Stomach (tissue), 9 donors: ENCODE data around the gene OASL. TPM values are rescaled to one million over a fixed set of nuclear protein-coding genes. Genes with fewer than 3 reads are reported as not detected.

Experiments used
- DNase-seq, 2 donors: peaks; one replicate each; pipeline versions ENCODE4 v3.0.0 to v3.0.0-alpha.2; 2013 to 2019
- H3K27ac ChIP-seq, 5 donors: fragments of 200-600 bp in 4 of 5; sonication (generic) in 4 of 5; one replicate each; pipeline ENCODE4 v1.5.1; 2013 to 2019; ENCODE audit warnings: mild to moderate bottlenecking in 1 of 5, moderate library complexity in 1 of 5
- H3K27me3 ChIP-seq, 3 donors: fragments of 200-600 bp; sonication (generic); one replicate each; pipeline ENCODE4 v1.5.1; 2017 to 2019; ENCODE audit warnings: mixed run types in 1 of 3
- H3K36me3 ChIP-seq, 4 donors: fragments of 200-600 bp; sonication (generic); 1 replicate in 3 of 4; 2 replicates in 1 of 4; pipeline ENCODE4 v1.5.1; 2016 to 2019
- H3K4me1 ChIP-seq, 4 donors: fragments of 200-600 bp; sonication (generic); one replicate each; pipeline ENCODE4 v1.5.1; 2016 to 2019
- H3K4me3 ChIP-seq, 4 donors: fragments of 200-600 bp; sonication (generic) in 3 of 4; one replicate each; pipeline ENCODE4 v1.5.1; 2016 to 2019; ENCODE audit warnings: mild to moderate bottlenecking in 1 of 4
- H3K9me3 ChIP-seq, 4 donors: fragments of 200-600 bp; sonication (generic); one replicate each; pipeline ENCODE4 v1.5.1; 2016 to 2019
- CTCF ChIP-seq, 7 experiments: fragments of 450-650 bp in 4 of 7; fragments of 200-600 bp in 3 of 7; sonication (generic) in 3 of 7; IDR thresholded peaks; one replicate each; pipeline ENCODE4 v1.5.1; 2016 to 2019; ENCODE audit warnings: antibody characterized with exemption in 7 of 7, control low read depth in 2 of 7, mild to moderate bottlenecking in 1 of 7
- EP300 ChIP-seq: sonication (generic); formaldehyde crosslinking; IDR thresholded peaks from one replicate; pipeline ENCODE4 v1.6.1; 2017; ENCODE audit warnings: antibody characterized with exemption
- POLR2A ChIP-seq, 4 donors: fragments of 450-650 bp; IDR thresholded peaks; one replicate each; pipeline ENCODE4 v1.6.1; 2016; ENCODE audit warnings: antibody characterized with exemption in 4 of 4, control low read depth in 2 of 4, mild to moderate bottlenecking in 1 of 4, moderate library complexity in 1 of 4
- POLR2AphosphoS5 ChIP-seq, 3 donors: sonication (generic); formaldehyde crosslinking; IDR thresholded peaks; one replicate each; pipeline ENCODE4 v1.6.1; 2016; ENCODE audit warnings: antibody characterized with exemption in 3 of 3
- WGBS, 5 donors: extraction: QIAGEN DNeasy Blood & Tissue Kit in 3 of 5; methylation state at CpG; one replicate each; pipeline versions ENCODE4 v1.1.5 to v1.1.7; 2013 to 2018; 5-methylcytosine and 5-hydroxymethylcytosine counted together
- intact Hi-C: fragments of 100-400 bp; cut with DNase I; formaldehyde crosslinking; loops from one replicate; pipeline ENCODE4 v1.15.1; 2023; ENCODE audit warnings: low total_unique reads
- polyA plus RNA-seq, 3 donors: library from polyadenylated mRNA; stranded (reverse); fragments of 200-250 nt; gene quantifications; one replicate each; pipeline ENCODE4 v1.2.3, GENCODE V29; 2013
- total RNA-seq, 5 donors: library from RNA; depleted of rRNA; stranded (reverse); fragments of >200 nt; gene quantifications; one replicate each; pipeline versions ENCODE4 v1.1.0 to v1.2.3, GENCODE V29; 2014 to 2016
- donor health status: healthy with polysubstance abuse.
- donor health status: Bipolar disorder and iron deficiency.
- donor health status: healthy.

Gene OASL
- total and polyA plus RNA-seq, 8 donors, result 2.1 to 54.7 (median 22.0) TPM; not detected in 2

- no peak for DNase-seq
- Histone ChIP-seq H3K27ac (peak overlapping the region; percentile 3 to 64 (median 58)), H3K4me3 (no peak overlapping the region), H3K36me3 (peaks cover 12 to 68% (median 61%) of the 10 kb centered on the region in 4 donors), H3K27me3 (no peaks in the 10 kb centered on the region), H3K4me1 (peaks cover 28 to 50% (median 46%) of the 10 kb centered on the region in 4 donors), H3K9me3 (no peaks in the 10 kb centered on the region)
- TF ChIP-seq POLR2AphosphoS5 (IDR thresholded peaks at IDR 0.05) (no peak), POLR2A (IDR thresholded peaks at IDR 0.05) (no peak)
- intact Hi-C loops, result no loop called here
- WGBS, 5 donors, result 62 to 82% (median 79%) methylated on average over 9 to 11 of the region's 11 CpGs
Measured at GRCh38 chr12:121001060-121001459, 38.0 kb downstream of the OASL start.

- Histone ChIP-seq H3K27me3 (no peaks in the 10 kb centered on the region), H3K27ac (peak overlapping the region; percentile 9 to 64 (median 58)), H3K4me1 (peaks cover 28 to 50% (median 46%) of the 10 kb centered on the region in 4 donors), H3K36me3 (peaks cover 9 to 68% (median 60%) of the 10 kb centered on the region in 4 donors), H3K4me3 (no peak overlapping the region), H3K9me3 (no peaks in the 10 kb centered on the region)
- peak in 1 of 2 donors; percentile 44 for DNase-seq
- intact Hi-C loops, result no loop called here
- TF ChIP-seq POLR2AphosphoS5 (IDR thresholded peaks at IDR 0.05) (peak in 1 of 3 donors; percentile 35), CTCF (IDR thresholded peaks at IDR 0.05) (no peak), POLR2A (IDR thresholded peaks at IDR 0.05) (no peak)
- WGBS, 5 donors, result 35 to 51% (median 43%) methylated on average over 8 to 11 of the region's 11 CpGs
Measured at GRCh38 chr12:121000530-121000929, 38.5 kb downstream of the OASL start.

GRCh38 chr12:120999191-121000120 is 39.6 kb downstream of the OASL start:
- DNase-seq, result peak in 1 of 2 donors; percentile 69
- intact Hi-C loops, result no loop called here
- WGBS, 5 donors, result 27 to 53% (median 37%) methylated on average over 10 to 23 of the region's 23 CpGs
- no peaks in the 10 kb centered on the region for H3K9me3 ChIP-seq
- H3K4me1 ChIP-seq, result peaks cover 24 to 46% (median 42%) of the 10 kb centered on the region in 4 donors
- H3K4me3 ChIP-seq, result no peak overlapping the region
- no peaks in the 10 kb centered on the region for H3K27me3 ChIP-seq
- no peak for TF ChIP-seq EP300
- no peak for TF ChIP-seq POLR2A (IDR thresholded peaks at IDR 0.05)
- TF ChIP-seq POLR2AphosphoS5 (IDR thresholded peaks at IDR 0.05), result no peak
- TF ChIP-seq CTCF (IDR thresholded peaks at IDR 0.05), result no peak
- H3K36me3 ChIP-seq, result peaks cover 4 to 69% (median 61%) of the 10 kb centered on the region in 4 donors
- H3K27ac ChIP-seq, result peak overlapping the region; percentile 37 to 64 (median 50)

- Histone ChIP-seq H3K4me3 (no peak overlapping the region), H3K4me1 (peaks cover 23 to 37% (median 34%) of the 10 kb centered on the region in 4 donors), H3K27me3 (no peaks in the 10 kb centered on the region), H3K9me3 (no peaks in the 10 kb centered on the region), H3K27ac (peak overlapping the region in 1 of 5 donors; percentile 50), H3K36me3 (peaks cover 4 to 67% (median 61%) of the 10 kb centered on the region in 4 donors)
- 68 to 80% (median 73%) methylated on average over 3 of the region's 3 CpGs for WGBS, 5 donors
- intact Hi-C loops, result no loop called here
- TF ChIP-seq POLR2A (IDR thresholded peaks at IDR 0.05), result no peak
- TF ChIP-seq POLR2AphosphoS5 (IDR thresholded peaks at IDR 0.05), result no peak
- TF ChIP-seq CTCF (IDR thresholded peaks at IDR 0.05), result no peak
- no peak for TF ChIP-seq EP300
- no peak for DNase-seq
Measured at GRCh38 chr12:120998435-120998834, 40.6 kb downstream of the OASL start.
